Activated CD8-positive, alpha-beta memory T cell treated with anti-CD3 and anti-CD28 coated beads for 4 hours (primary cell): Measurements from ENCODE around the gene TOP1.

ENCODE experiments used
- DNase-seq, 2 donors: peaks; one replicate each; pipeline ENCODE4 v3.0.0-alpha.2; 2020; ENCODE audit warnings: low read depth in 2 of 2

Gene TOP1

DNA sequence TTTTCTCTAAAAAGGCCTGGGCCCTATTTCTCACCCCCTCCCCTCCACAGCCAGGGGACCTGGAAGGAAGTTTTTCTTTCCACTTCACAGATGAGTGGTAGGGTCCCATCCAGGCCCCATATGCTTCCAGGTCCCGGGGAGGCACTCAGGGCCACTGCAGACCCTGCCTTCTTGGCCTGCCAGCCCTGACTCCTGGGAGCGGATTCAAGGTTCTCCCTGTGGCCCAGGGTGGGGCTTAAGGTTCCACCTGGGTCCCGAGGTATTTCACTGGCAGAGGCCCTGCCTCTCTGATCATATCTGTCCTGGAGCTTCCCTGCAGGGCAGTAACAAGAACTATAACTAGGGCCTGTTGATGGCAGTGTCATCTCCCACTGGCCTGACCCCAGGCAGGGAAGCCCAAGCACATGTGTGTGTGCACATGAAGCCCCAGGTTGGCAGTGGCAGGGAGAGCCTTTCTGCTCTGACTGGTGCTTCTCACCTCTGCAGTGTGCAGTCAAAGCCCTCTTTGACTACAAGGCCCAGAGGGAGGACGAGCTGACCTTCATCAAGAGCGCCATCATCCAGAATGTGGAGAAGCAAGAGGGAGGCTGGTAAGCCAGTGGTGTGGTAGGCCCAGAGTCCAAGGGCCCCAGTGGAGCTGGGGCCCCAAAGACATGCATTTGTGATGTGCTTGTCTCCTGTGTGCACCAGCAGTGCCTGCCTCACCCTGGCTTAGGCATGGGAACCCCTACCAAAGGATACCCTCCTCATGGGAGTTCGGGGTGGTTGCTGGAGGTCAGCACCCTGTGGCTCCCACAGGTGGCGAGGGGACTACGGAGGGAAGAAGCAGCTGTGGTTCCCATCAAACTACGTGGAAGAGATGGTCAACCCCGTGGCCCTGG lies 139.9 kb downstream of the TOP1 start:
- no peak for DNase-seq

- DNase-seq, result no peak
These were observed 140.6 kb downstream of the TOP1 start for GRCh38 chr20:41169162-41169690.

GRCh38 chr20:41169791-41170351 lies 141.2 kb downstream of the TOP1 start:
- DNase-seq, result no peak

DNA sequence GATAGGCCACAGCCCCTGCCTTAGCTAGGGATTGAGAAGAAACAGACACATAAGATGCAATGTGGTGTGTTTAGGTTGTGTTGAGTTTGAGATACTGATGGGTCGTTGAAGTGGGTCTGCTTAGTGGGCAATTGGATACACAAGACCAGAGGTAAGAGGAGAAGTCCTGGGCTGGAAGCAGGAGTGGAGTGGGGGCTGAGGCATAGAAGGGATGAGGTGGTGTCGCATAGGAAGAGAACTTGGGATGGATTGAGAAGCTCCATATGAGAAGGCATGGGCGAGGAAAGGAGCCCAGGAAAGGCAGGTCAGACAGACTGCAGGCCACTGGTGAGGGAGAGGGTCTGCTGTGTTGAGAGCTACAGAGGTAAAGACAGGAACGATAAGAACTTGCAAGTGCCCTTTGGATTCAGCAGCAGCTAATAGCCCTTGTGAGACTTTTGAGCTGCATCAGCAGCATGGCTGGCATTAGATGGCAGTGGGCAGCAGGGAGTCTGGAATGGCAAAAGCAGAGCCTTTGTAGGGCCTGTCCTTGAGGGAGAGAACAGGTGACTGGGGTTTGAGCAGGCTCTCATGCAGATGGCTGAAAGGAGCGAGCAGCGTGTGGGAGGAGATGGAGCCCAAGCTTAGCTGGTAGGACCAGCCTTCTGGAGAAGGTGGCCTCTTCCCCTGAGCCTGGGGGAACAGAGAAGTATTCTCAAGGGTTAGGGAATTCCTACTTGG lies 141.9 kb downstream of the TOP1 start:
- DNase-seq, result no peak

DNA sequence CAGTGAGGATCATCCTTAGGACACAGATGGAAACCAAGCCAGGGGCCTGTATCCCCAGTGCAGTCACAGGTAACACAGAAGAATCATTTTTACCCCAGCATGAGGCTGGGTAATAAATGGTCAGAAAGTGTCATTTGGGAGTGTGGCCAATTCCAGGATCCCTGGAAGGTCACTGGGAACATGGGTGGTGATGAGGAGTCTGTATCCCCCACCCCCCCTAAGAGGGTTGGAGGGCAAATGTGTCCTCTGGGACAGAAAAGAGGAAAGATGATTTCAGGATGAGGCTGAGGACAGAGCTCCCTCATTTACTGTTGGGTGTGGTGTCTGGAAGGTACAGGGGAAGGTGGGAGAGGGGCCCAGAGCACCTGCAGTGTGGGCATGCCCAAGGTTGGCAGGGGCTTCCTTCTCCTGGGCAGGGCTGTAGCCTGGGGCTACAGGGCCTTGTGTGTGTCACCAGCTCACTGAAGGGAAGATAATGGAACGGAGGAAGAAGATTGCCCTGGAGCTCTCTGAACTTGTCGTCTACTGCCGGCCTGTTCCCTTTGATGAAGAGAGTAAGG lies 143.2 kb downstream of the TOP1 start:
- DNase-seq, result no peak

- no peak for DNase-seq
These were observed 143.9 kb downstream of the TOP1 start for GRCh38 chr20:41172296-41173140.

DNA sequence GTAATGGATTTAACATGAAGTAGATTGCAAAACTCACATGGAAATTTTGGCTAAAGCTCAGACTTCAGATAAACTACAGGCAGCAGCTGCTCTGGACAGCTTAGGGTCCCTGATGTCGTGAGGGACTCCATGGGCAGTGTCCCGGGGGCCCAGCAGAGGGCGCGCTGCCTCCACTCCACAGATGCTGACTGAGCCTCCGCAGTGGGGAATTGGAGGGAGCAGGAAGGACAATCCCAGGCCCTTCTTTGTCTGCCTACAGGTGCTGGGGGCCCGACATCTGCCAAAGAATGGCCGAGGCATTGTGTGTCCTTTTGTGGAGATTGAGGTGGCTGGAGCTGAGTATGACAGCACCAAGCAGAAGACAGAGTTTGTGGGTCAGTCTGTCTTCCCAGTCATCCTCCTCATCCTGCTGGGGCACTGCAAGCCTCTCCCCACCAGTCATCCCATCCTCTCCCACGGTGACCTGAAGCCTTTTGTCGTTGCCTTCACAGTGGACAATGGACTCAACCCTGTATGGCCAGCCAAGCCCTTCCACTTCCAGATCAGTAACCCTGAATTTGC lies 144.6 kb downstream of the TOP1 start:
- peak; percentile 32 to 49 for DNase-seq

GRCh38 chr20:41173791-41174341 lies 145.2 kb downstream of the TOP1 start:
- DNase-seq, result no peak
